GM19025 (cell line): ENCODE data around the gene RIPK1.
"Not testable (repeated sequence)": the region's sequence is repeated elsewhere in the genome, so short reads cannot be mapped to it uniquely, and the experiment has no call there.

Experiments
- ATAC-seq: cut with Tn5 transposase; IDR thresholded peaks from one replicate; pipeline ENCODE4 v1.9.1; 2021; ENCODE audit warnings: mild to moderate bottlenecking, low read depth, moderate library complexity; ENCODE audit not compliant: unreplicated experiment

The RIPK1 gene

GRCh38 chr6:3078952-3079351 lies 10.7 kb downstream of the RIPK1 start:
- ATAC-seq = not testable (repeated sequence)

GRCh38 chr6:3079682-3080081 lies 11.4 kb downstream of the RIPK1 start:
- ATAC-seq = no peak

GRCh38 chr6:3081960-3082359 lies 13.7 kb downstream of the RIPK1 start:
- ATAC-seq = no peak

- ATAC-seq = no peak
These were observed 16.8 kb downstream of the RIPK1 start for GRCh38 chr6:3085074-3085473.

GRCh38 chr6:3086282-3086946 lies 18.1 kb downstream of the RIPK1 start:
- no peak for ATAC-seq

GRCh38 chr6:3088446-3088845 lies 20.2 kb downstream of the RIPK1 start:
- ATAC-seq = no peak

GRCh38 chr6:3088968-3089367 lies 20.7 kb downstream of the RIPK1 start:
- ATAC-seq = no peak

- no peak for ATAC-seq
These were observed 21.7 kb downstream of the RIPK1 start for GRCh38 chr6:3090013-3090412.

GRCh38 chr6:3094815-3095214 lies 26.5 kb downstream of the RIPK1 start:
- ATAC-seq = no peak

- no peak for ATAC-seq
These were observed 34.6 kb downstream of the RIPK1 start for GRCh38 chr6:3102875-3103274.

- ATAC-seq = no peak
These were observed 40.6 kb downstream of the RIPK1 start for GRCh38 chr6:3108746-3109414.

GRCh38 chr6:3109761-3110160 lies 41.5 kb downstream of the RIPK1 start:
- ATAC-seq = no peak

GRCh38 chr6:3114377-3114776 lies 46.1 kb downstream of the RIPK1 start:
- ATAC-seq = no peak

- no peak for ATAC-seq
These were observed 49.6 kb downstream of the RIPK1 start for GRCh38 chr6:3117912-3118352.

GRCh38 chr6:3118353-3119039 lies 50.2 kb downstream of the RIPK1 start, which contains the start of gene BPHL:
BPHL (plus strand) TSS chr6:3118711; CDS start chr6:3118741, 30 bp downstream.
- ATAC-seq = peak; percentile 87

GRCh38 chr6:3119040-3119723 lies 50.9 kb downstream of the RIPK1 start:
- ATAC-seq = peak; percentile 23

GRCh38 chr6:3120765-3121089 lies 52.4 kb downstream of the RIPK1 start:
- no peak for ATAC-seq

- no peak for ATAC-seq
These were observed 54.5 kb downstream of the RIPK1 start for GRCh38 chr6:3122823-3123182.

- no peak for ATAC-seq
These were observed 56.4 kb downstream of the RIPK1 start for GRCh38 chr6:3124667-3125066.

- ATAC-seq = no peak
These were observed 57.5 kb downstream of the RIPK1 start for GRCh38 chr6:3125815-3126214.
